ENCODE measurements around the gene LSAMP.

DNA sequence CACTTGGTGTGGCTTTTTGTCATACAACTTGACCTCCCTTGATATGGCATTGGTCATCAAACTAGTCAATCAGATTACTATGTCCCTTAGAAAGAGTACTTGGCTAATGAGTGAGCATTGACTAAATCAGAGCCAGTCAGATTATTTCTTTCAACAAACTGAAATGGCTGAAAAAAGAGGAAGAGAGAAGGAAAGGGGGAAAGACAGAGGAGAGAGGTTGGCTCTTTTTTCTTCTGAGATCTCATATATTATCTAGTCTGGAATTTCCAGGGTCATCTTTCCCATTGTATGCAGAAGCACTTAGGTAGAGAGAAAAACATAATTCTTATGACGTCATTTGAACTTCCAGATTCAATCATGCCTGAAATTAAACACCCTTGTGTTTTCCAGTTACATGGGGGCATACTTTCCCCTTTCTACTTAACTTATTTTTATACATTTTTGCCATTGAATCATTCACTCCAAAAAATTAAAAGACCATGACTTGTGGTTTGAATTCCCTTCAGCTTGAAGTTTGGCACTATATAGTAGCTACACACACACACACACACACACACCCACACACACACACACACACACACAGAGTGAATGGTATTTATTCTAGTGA, 387.8 kb downstream of the LSAMP start:
- TF ChIP-seq, protein P1, sequence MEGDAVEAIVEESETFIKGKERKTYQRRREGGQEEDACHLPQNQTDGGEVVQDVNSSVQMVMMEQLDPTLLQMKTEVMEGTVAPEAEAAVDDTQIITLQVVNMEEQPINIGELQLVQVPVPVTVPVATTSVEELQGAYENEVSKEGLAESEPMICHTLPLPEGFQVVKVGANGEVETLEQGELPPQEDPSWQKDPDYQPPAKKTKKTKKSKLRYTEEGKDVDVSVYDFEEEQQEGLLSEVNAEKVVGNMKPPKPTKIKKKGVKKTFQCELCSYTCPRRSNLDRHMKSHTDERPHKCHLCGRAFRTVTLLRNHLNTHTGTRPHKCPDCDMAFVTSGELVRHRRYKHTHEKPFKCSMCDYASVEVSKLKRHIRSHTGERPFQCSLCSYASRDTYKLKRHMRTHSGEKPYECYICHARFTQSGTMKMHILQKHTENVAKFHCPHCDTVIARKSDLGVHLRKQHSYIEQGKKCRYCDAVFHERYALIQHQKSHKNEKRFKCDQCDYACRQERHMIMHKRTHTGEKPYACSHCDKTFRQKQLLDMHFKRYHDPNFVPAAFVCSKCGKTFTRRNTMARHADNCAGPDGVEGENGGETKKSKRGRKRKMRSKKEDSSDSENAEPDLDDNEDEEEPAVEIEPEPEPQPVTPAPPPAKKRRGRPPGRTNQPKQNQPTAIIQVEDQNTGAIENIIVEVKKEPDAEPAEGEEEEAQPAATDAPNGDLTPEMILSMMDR (IDR thresholded peaks at IDR 0.05): no peak
- TF ChIP-seq POLR2A (IDR thresholded peaks at IDR 0.05): no peak

Measured in sigmoid colon (tissue), 3 donors.